Stimulated activated CD8-positive, alpha-beta memory T cell treated with anti-CD3 and anti-CD28 coated beads, Interleukin-15, amount 100 ng/mL, for 4 hours (primary cell): ENCODE results near the gene PRKAG2.

Experiments used
- DNase-seq, 2 donors: peaks; one replicate each; pipeline ENCODE4 v3.0.0-alpha.2; 2020; ENCODE audit warnings: low read depth in 2 of 2

Gene PRKAG2

GRCh38 chr7:151694828-151695580 lies 181.9 kb downstream of the PRKAG2 start:
- DNase-seq = no peak

- no peak for DNase-seq
These were observed 182.5 kb downstream of the PRKAG2 start for GRCh38 chr7:151694441-151694827.

GRCh38 chr7:151693140-151693539 lies 183.8 kb downstream of the PRKAG2 start:
- no peak for DNase-seq

- DNase-seq = no peak
These were observed 184.2 kb downstream of the PRKAG2 start for GRCh38 chr7:151692721-151693120.

GRCh38 chr7:151691449-151691848 lies 185.5 kb downstream of the PRKAG2 start:
- no peak for DNase-seq

GRCh38 chr7:151690606-151691005 lies 186.3 kb downstream of the PRKAG2 start:
- DNase-seq = no peak

GRCh38 chr7:151689196-151689971 lies 187.5 kb downstream of the PRKAG2 start:
- no peak for DNase-seq

- DNase-seq = no peak
These were observed 188.6 kb downstream of the PRKAG2 start for GRCh38 chr7:151688236-151688780.

GRCh38 chr7:151687523-151688235 lies 189.2 kb downstream of the PRKAG2 start:
- DNase-seq = no peak

- no peak for DNase-seq
These were observed 190.1 kb downstream of the PRKAG2 start for GRCh38 chr7:151686826-151687225.

- no peak for DNase-seq
These were observed 190.7 kb downstream of the PRKAG2 start for GRCh38 chr7:151686016-151686766.

- no peak for DNase-seq
These were observed 192.3 kb downstream of the PRKAG2 start for GRCh38 chr7:151684408-151685175.

GRCh38 chr7:151683615-151684407 lies 193.1 kb downstream of the PRKAG2 start:
- DNase-seq = no peak

- no peak for DNase-seq
These were observed 193.9 kb downstream of the PRKAG2 start for GRCh38 chr7:151682831-151683614.

GRCh38 chr7:151681726-151682125 lies 195.2 kb downstream of the PRKAG2 start:
- DNase-seq = no peak

GRCh38 chr7:151680810-151681209 lies 196.1 kb downstream of the PRKAG2 start:
- no peak for DNase-seq

- DNase-seq = no peak
These were observed 196.9 kb downstream of the PRKAG2 start for GRCh38 chr7:151679881-151680612.

- DNase-seq = no peak
These were observed 197.7 kb downstream of the PRKAG2 start for GRCh38 chr7:151679071-151679708.
